PC-9 (cell line): ENCODE data around the gene FAM234A.

Experiments used
- EZH2 ChIP-seq: fragments of 200-600 bp; sonication (generic); IDR thresholded peaks from 2 replicates; pipeline ENCODE4 v1.8.0; 2017; ENCODE audit warnings: antibody characterized with exemption, low read depth
- TF ChIP-seq, protein P1 (sequence below): fragments of 200-600 bp; sonication (generic); conservative IDR thresholded peaks from 2 replicates; pipeline ENCODE4 v1.6.1; 2017; ENCODE audit warnings: mixed run types, antibody characterized with exemption, mild to moderate bottlenecking, moderate library complexity

DNA sequence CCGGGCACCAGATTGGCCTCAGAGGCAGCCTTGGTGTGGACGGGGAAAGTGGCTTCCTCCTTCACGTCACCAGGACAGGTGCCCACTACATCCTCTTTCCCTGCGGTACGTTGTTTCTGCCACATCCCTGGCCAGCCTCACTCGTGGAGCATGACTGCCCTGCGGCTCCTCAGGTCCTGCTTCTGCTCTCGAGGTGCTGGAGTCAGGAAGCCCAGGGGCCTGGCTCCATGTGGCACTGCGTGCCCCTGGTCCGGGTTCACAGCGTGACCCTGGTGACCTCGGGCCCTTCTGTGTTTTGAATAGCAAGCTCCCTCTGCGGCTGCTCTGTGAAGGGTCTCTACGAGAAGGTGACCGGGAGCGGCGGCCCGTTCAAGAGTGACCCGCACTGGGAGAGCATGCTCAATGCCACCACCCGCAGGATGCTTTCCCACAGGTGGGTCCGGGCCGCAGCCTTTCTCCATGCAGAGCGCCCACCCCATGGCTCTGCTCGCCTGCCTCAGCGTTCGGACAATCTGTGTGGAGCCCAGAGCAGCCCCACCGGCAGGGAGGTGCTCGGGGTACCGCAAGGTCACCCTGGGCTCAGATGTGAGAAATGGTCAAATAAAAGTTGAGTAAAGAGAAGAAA lies 27.6 kb downstream of the FAM234A start:
- TF ChIP-seq, protein P1, sequence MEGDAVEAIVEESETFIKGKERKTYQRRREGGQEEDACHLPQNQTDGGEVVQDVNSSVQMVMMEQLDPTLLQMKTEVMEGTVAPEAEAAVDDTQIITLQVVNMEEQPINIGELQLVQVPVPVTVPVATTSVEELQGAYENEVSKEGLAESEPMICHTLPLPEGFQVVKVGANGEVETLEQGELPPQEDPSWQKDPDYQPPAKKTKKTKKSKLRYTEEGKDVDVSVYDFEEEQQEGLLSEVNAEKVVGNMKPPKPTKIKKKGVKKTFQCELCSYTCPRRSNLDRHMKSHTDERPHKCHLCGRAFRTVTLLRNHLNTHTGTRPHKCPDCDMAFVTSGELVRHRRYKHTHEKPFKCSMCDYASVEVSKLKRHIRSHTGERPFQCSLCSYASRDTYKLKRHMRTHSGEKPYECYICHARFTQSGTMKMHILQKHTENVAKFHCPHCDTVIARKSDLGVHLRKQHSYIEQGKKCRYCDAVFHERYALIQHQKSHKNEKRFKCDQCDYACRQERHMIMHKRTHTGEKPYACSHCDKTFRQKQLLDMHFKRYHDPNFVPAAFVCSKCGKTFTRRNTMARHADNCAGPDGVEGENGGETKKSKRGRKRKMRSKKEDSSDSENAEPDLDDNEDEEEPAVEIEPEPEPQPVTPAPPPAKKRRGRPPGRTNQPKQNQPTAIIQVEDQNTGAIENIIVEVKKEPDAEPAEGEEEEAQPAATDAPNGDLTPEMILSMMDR = no peak
- TF ChIP-seq EZH2 = no peak
